Natural killer cell (primary cell): ENCODE data around the gene TMSB10. TPM values are rescaled to one million over a fixed set of nuclear protein-coding genes. Genes with fewer than 3 reads are reported as not detected.
"Not testable (repeated sequence)": the region's sequence is repeated elsewhere in the genome, so short reads cannot be mapped to it uniquely, and the experiment has no call there.

ENCODE experiments used
- ATAC-seq, 3 donors: fragments of 150-1000 bp in 2 of 3; fragments of 200-7000 bp in 1 of 3; cut with Tn5 transposase; 1 replicate in 1 of 3; 2 replicates in 2 of 3; pipeline ENCODE4 v1.10.0; 2021; ENCODE audit warnings: mild to moderate bottlenecking in 2 of 3, moderate library complexity in 2 of 3
- DNase-seq, 2 donors: peaks; one replicate each; pipeline versions ENCODE4 v3.0.0 to v3.0.0-alpha.2; 2013 to 2021; ENCODE audit warnings: mixed read lengths in 1 of 2
- H3K27ac ChIP-seq: one replicate; pipeline ENCODE4 v1.5.1; 2013; ENCODE audit warnings: mild to moderate bottlenecking, low read length
- H3K27me3 ChIP-seq: one replicate; pipeline ENCODE4 v1.6.1; 2013; ENCODE audit warnings: low read length; ENCODE audit not compliant: control insufficient read depth, insufficient read depth
- H3K36me3 ChIP-seq: one replicate; pipeline ENCODE4 v1.6.1; 2013; ENCODE audit warnings: low read length; ENCODE audit not compliant: control insufficient read depth, insufficient read depth
- H3K4me1 ChIP-seq: one replicate; pipeline ENCODE4 v1.6.1; 2013; ENCODE audit warnings: low read length; ENCODE audit not compliant: control insufficient read depth, insufficient read depth
- H3K4me3 ChIP-seq: one replicate; pipeline ENCODE4 v1.5.1; 2013; ENCODE audit warnings: low read length
- H3K9me3 ChIP-seq: one replicate; pipeline ENCODE4 v1.6.1; 2013; ENCODE audit warnings: low read length; ENCODE audit not compliant: control insufficient read depth, insufficient read depth
- H3K27ac Mint-ChIP-seq, 2 donors: one replicate each; pipeline ENCODE4 v1.8.0; 2022; ENCODE audit warnings: mild to moderate bottlenecking in 2 of 2, mixed read lengths in 2 of 2, moderate library complexity in 1 of 2
- H3K27me3 Mint-ChIP-seq, 2 donors: one replicate each; pipeline ENCODE4 v1.8.0; 2022; ENCODE audit warnings: low read depth in 2 of 2, mixed read lengths in 2 of 2
- H3K36me3 Mint-ChIP-seq: one replicate; pipeline ENCODE4 v1.8.0; 2022; ENCODE audit warnings: mixed read lengths
- H3K4me1 Mint-ChIP-seq, 2 donors: one replicate each; pipeline ENCODE4 v1.8.0; 2022; ENCODE audit warnings: mixed read lengths in 2 of 2
- H3K4me3 Mint-ChIP-seq: one replicate; pipeline ENCODE4 v1.8.0; 2022; ENCODE audit warnings: mild to moderate bottlenecking, moderate library complexity, mixed read lengths
- H3K9me3 Mint-ChIP-seq, 2 donors: one replicate each; pipeline ENCODE4 v1.8.0; 2022; ENCODE audit warnings: mixed read lengths in 2 of 2
- WGBS: methylation state at CpG from one replicate; pipeline ENCODE4 v1.1.7; 2013; ENCODE audit warnings: missing lambda C conversion rate; ENCODE audit not compliant: insufficient coverage; 5-methylcytosine and 5-hydroxymethylcytosine counted together
- intact Hi-C: fragments of 100-400 bp; cut with micrococcal nuclease; formaldehyde crosslinking; loops from one replicate; pipeline ENCODE4 v1.14.2; 2022
- total RNA-seq, 4 donors: library from RNA; stranded (reverse); fragments of 120-200 nt in 1 of 4; gene quantifications; one replicate each; pipeline versions ENCODE4 v1.2.3 to v1.2.4, GENCODE V29; 2013 to 2022
- TF ChIP-seq, protein P1 (sequence below): fragments of 200-600 bp; IDR thresholded peaks from one replicate; pipeline ENCODE4 v1.8.0; 2022; ENCODE audit warnings: antibody characterized with exemption

TMSB10 gene
- total RNA-seq, 3 donors from 2014 or later (not counting 1 experiment from before 2014, with no cell fraction given), result 1,247 to 1,683 (median 1,557) TPM

DNA sequence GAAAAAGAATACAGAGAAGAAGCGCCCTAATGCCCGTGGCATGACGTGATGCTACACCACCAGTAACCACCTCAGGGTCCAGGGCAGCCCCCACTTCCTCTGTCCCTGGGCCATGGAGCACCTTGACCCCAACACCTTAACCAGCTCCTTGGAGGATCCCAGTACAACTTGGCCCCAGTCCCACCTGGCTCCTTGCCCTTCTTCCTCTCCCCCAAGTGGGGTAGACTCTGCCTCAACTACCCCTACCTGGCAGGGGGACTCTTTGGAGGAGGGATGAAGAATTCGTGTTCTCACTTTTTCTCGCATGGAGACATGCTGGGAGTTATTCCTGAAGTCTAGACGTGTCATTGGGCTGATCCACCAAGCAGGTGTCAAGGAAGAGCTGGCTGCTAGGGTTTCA is 43.5 kb upstream of the TMSB10 start:
- no peaks in the 10 kb centered on the region for H3K27me3 ChIP-seq
- H3K9me3 Mint-ChIP-seq, result no peaks in the 10 kb centered on the region
- H3K27ac ChIP-seq, result no peak overlapping the region
- DNase-seq, result no peak
- intact Hi-C loops, result no loop called here
- no peaks in the 10 kb centered on the region for H3K27me3 Mint-ChIP-seq
- H3K4me1 ChIP-seq, result peaks cover 28% of the 10 kb centered on the region
- H3K27ac Mint-ChIP-seq, result peak overlapping the region in 1 of 2 donors; percentile 33
- H3K4me3 ChIP-seq, result no peak overlapping the region
- ATAC-seq, result no peak
- no peaks in the 10 kb centered on the region for H3K9me3 ChIP-seq
- 93% methylated on average over 6 of the region's 6 CpGs for WGBS
- H3K4me3 Mint-ChIP-seq, result no peak overlapping the region
- H3K36me3 ChIP-seq, result no peaks in the 10 kb centered on the region
- TF ChIP-seq, protein P1, sequence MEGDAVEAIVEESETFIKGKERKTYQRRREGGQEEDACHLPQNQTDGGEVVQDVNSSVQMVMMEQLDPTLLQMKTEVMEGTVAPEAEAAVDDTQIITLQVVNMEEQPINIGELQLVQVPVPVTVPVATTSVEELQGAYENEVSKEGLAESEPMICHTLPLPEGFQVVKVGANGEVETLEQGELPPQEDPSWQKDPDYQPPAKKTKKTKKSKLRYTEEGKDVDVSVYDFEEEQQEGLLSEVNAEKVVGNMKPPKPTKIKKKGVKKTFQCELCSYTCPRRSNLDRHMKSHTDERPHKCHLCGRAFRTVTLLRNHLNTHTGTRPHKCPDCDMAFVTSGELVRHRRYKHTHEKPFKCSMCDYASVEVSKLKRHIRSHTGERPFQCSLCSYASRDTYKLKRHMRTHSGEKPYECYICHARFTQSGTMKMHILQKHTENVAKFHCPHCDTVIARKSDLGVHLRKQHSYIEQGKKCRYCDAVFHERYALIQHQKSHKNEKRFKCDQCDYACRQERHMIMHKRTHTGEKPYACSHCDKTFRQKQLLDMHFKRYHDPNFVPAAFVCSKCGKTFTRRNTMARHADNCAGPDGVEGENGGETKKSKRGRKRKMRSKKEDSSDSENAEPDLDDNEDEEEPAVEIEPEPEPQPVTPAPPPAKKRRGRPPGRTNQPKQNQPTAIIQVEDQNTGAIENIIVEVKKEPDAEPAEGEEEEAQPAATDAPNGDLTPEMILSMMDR, result no peak
- H3K36me3 Mint-ChIP-seq, result no peaks in the 10 kb centered on the region
- H3K4me1 Mint-ChIP-seq, result peaks cover 26 to 34% of the 10 kb centered on the region in 2 donors

DNA sequence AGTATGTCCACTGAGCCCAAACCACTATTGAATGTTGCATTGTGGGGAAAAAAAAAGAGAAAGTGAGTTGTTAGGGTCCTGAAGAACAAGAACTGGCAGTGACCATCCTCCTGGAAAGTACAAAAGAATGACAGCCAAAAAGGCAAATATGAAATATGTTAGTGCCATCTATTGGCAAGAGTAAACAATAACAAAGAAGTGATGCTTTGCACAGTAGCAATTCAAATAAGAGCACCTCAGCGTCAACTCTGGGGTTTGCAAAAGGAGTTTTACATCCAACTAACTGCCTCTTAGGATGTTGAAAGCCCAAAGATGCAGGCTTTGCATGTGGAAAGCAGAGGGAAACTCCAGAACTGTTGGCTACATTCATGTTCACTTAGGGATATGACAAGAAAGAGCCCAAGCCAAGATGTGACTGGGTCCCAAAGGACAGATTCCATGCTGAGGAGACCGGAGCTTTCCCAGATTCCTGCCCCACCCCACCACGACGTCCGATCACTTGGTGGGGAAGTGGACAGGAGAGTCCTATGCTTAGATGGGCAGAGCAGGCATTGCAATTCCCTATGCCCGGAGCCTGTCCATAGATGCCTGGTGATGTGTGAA is 40.2 kb upstream of the TMSB10 start:
- H3K27ac ChIP-seq, result no peak overlapping the region
- H3K4me1 ChIP-seq, result peaks cover 9% of the 10 kb centered on the region
- Mint-ChIP-seq H3K4me3 (no peak overlapping the region), H3K9me3 (no peaks in the 10 kb centered on the region), H3K27me3 (peaks cover 0 to 3% of the 10 kb centered on the region in 2 donors), H3K27ac (peak overlapping the region; percentile 75 to 80), H3K36me3 (no peaks in the 10 kb centered on the region), H3K4me1 (peaks cover 10 to 12% of the 10 kb centered on the region in 2 donors)
- H3K36me3 ChIP-seq, result no peaks in the 10 kb centered on the region
- H3K4me3 ChIP-seq, result no peak overlapping the region
- intact Hi-C loops, result loop anchor here (1.0 kb wide), 2 partner anchors 124 to 370 kb away; no protein-coding TSS in a partner anchor
- H3K27me3 ChIP-seq, result no peaks in the 10 kb centered on the region
- 71% methylated on average over 4 of the region's 6 CpGs for WGBS
- DNase-seq, result peak in 1 of 2 donors; percentile 72
- peak; percentile 67 to 87 (median 85) for ATAC-seq
- TF ChIP-seq, protein P1, result peak; percentile 77
- no peaks in the 10 kb centered on the region for H3K9me3 ChIP-seq

DNA sequence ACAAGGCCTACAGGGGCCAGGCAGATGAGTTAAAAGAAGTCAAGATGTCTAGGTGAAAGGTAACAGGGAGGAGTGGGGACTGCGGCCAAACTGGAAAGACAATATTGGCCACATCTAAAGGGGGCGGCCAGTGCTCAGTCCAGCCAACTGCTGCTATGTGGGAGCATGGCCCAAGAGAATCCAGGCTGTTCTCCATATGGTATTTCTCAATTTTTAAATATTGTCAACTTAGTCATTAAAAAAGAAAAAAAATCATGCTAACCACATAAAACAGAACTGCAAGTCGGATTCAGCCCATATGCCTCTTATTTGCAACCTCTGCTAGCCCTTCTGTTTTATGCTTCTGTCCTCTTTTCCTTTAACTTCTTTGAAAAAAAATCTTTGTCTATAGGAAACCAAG is 39.3 kb upstream of the TMSB10 start:
- Histone ChIP-seq H3K4me1 (peaks cover 9% of the 10 kb centered on the region), H3K27me3 (no peaks in the 10 kb centered on the region), H3K4me3 (no peak overlapping the region), H3K27ac (no peak overlapping the region), H3K9me3 (no peaks in the 10 kb centered on the region), H3K36me3 (no peaks in the 10 kb centered on the region)
- no peak for ATAC-seq
- intact Hi-C loops, result no loop called here
- DNase-seq, result no peak
- Mint-ChIP-seq H3K27me3 (peaks cover 0 to 7% of the 10 kb centered on the region in 2 donors), H3K4me1 (peaks cover 10 to 12% of the 10 kb centered on the region in 2 donors), H3K4me3 (no peak overlapping the region), H3K9me3 (no peaks in the 10 kb centered on the region), H3K36me3 (no peaks in the 10 kb centered on the region), H3K27ac (no peak overlapping the region)
- 100% methylated on average over 3 of the region's 3 CpGs for WGBS
- TF ChIP-seq, protein P1, result no peak

DNA sequence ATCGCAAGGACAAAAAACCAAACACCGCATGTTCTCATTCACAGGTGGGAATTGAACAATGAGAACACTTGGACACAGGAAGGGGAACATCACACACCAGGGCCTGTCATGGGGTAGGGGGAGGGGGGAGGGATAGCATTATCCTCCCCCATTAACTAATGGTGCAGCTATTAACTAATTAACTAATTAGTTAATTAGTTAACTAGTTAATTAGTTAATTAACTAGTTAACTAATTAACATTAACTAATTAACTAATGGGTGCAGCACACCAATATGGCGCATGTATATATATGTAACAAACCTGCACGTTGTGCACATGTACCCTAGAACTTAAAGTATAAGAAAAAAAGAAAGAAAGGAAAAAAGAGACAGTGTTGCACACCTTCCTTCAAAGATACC is 37.1 kb upstream of the TMSB10 start:
- peaks cover 10 to 12% of the 10 kb centered on the region in 2 donors for H3K4me1 Mint-ChIP-seq
- DNase-seq, H3K27me3 ChIP-seq, H3K9me3 Mint-ChIP-seq, H3K9me3 ChIP-seq, H3K27ac Mint-ChIP-seq, H3K36me3 Mint-ChIP-seq, H3K4me3 ChIP-seq, H3K4me3 Mint-ChIP-seq, H3K27me3 Mint-ChIP-seq, H3K36me3 ChIP-seq, intact Hi-C loops, H3K27ac ChIP-seq, ATAC-seq, H3K4me1 ChIP-seq: not testable (repeated sequence)
- WGBS, result no CpG with 5 or more reads among the region's 4 CpGs
